ENCODE results near the gene PRKG1. TPM values are rescaled to one million over a fixed set of nuclear protein-coding genes. Genes with fewer than 3 reads are reported as not detected.

Gene PRKG1
- total RNA-seq, 1 experiment from 2014 or later, result 10.4 TPM

DNA sequence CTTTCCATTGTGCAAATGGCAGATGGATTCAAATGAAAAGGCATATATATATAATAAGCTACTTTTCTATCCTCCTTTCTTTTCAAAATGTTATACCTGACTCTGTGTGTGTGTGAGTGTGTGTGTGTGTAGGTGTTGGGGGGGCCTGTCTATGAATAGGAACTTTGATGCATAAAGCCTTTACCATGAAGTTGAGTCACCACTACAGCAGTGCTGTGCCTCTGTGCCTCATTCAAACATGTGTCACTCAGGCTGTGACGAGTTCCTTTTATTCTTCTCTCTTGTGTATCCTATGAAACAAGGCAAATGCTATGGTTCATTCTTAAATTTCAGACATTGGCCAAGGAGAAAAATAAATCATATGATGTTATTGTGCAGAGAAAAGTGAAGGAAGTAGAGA, 1187.1 kb downstream of the PRKG1 start:
- H3K79me2 ChIP-seq (ENCODE audit: insufficient read depth, low read length), result no peaks in the 10 kb centered on the region
- H2AFZ ChIP-seq (ENCODE audit: low read length), result no peak overlapping the region
- H3K23ac ChIP-seq (ENCODE audit: insufficient read length, low read depth, low read length), result no peak overlapping the region
- no peak overlapping the region for H2BK15ac ChIP-seq (ENCODE audit: low read depth, low read length)
- no peaks in the 10 kb centered on the region for H3K23me2 ChIP-seq (ENCODE audit: insufficient read length, low read depth, low read length, poor library complexity, severe bottlenecking)
- H3K27me3 ChIP-seq (ENCODE audit: insufficient read depth, low read length), result no peaks in the 10 kb centered on the region
- H3K56ac ChIP-seq (ENCODE audit: insufficient read length, low read depth, low read length), result no peak overlapping the region
- H4K5ac ChIP-seq (ENCODE audit: insufficient read length, low read depth, low read length), result no peak overlapping the region
- no CpG with 5 or more reads among the region's 1 CpG for WGBS (ENCODE audit: extremely low coverage, insufficient read length, low lambda C conversion rate)
- Mint-ChIP-seq H3K4me1 (peaks cover 19 to 23% of the 10 kb centered on the region in 2 experiments), H3K36me3 (ENCODE audit: insufficient read depth in 1 of 3, low read depth in 3 of 3) (no peaks in the 10 kb centered on the region), H3K27ac (no peak overlapping the region), H3K27me3 (ENCODE audit: low read depth) (no peaks in the 10 kb centered on the region), H3K9me3 (no peaks in the 10 kb centered on the region), H3K4me3 (no peak overlapping the region)
- no peaks in the 10 kb centered on the region for H3K79me1 ChIP-seq (ENCODE audit: insufficient read depth, low read depth, low read length, poor library complexity, severe bottlenecking)
- H2BK12ac ChIP-seq (ENCODE audit: insufficient read length, low read depth, low read length), result no peak overlapping the region
- H3T11ph ChIP-seq (ENCODE audit: low read length), result no peak overlapping the region
- H3K4me2 ChIP-seq (ENCODE audit: insufficient read depth, insufficient read length, low read length), result no peak overlapping the region
- H2BK120ac ChIP-seq (ENCODE audit: low read depth, low read length, poor library complexity, severe bottlenecking), result no peak overlapping the region
- no peak overlapping the region for H3K27ac ChIP-seq (ENCODE audit: insufficient read length, low read depth, low read length)
- no peak overlapping the region for H3K4ac ChIP-seq (ENCODE audit: low read depth, low read length)
- no peak overlapping the region for H3K14ac ChIP-seq (ENCODE audit: insufficient read depth, low read length)
- H3K4me1 ChIP-seq (ENCODE audit: insufficient read depth, low read length), result peaks cover 5% of the 10 kb centered on the region
- H4K91ac ChIP-seq (ENCODE audit: insufficient read length, low read depth, low read length), result no peak overlapping the region
- H3K9me3 ChIP-seq (ENCODE audit: control insufficient read depth, low read depth, low read length), result no peaks in the 10 kb centered on the region
- H3K18ac ChIP-seq (ENCODE audit: insufficient read length, low read depth, low read length), result no peak overlapping the region
- TF ChIP-seq, protein P1, sequence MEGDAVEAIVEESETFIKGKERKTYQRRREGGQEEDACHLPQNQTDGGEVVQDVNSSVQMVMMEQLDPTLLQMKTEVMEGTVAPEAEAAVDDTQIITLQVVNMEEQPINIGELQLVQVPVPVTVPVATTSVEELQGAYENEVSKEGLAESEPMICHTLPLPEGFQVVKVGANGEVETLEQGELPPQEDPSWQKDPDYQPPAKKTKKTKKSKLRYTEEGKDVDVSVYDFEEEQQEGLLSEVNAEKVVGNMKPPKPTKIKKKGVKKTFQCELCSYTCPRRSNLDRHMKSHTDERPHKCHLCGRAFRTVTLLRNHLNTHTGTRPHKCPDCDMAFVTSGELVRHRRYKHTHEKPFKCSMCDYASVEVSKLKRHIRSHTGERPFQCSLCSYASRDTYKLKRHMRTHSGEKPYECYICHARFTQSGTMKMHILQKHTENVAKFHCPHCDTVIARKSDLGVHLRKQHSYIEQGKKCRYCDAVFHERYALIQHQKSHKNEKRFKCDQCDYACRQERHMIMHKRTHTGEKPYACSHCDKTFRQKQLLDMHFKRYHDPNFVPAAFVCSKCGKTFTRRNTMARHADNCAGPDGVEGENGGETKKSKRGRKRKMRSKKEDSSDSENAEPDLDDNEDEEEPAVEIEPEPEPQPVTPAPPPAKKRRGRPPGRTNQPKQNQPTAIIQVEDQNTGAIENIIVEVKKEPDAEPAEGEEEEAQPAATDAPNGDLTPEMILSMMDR (conservative IDR thresholded peaks at IDR 0.05), result no peak
- no peak overlapping the region for H2AK5ac ChIP-seq (ENCODE audit: insufficient read length, low read length)
- H3K9ac ChIP-seq (ENCODE audit: extremely low read depth, insufficient read length, low read length), result no peak overlapping the region
- H4K20me1 ChIP-seq (ENCODE audit: control insufficient read depth, insufficient read depth, insufficient read length), result no peaks in the 10 kb centered on the region
- H2BK20ac ChIP-seq (ENCODE audit: low read depth, low read length, poor library complexity, severe bottlenecking), result no peak overlapping the region
- no peak overlapping the region for H2BK5ac ChIP-seq (ENCODE audit: insufficient read length, low read length)
- no peak for DNase-seq
- H4K8ac ChIP-seq (replicated peaks; ENCODE audit: insufficient read length, low read depth, low read length), result no peak overlapping the region

Data from H9 (cell line).